ENCODE results near the gene FOXM1.

FOXM1 gene

DNA sequence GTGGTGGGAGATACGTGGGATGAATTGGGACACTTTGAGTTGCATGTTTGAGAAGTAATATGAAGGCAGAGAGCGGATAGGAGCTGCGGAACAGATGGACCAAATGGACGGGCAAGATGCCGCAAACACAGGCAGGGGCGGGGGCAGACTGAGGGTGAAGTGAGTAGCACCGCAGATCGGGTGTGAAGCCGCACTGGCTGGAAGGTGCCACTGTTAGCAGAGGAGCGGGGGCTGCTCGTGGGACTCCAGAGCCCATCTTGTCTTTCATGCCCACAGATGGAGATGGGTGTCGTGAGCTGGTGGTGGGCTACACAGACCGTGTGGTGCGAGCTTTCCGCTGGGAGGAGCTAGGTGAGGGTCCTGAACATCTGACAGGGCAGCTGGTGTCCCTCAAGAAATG is 57.2 kb downstream of the FOXM1 start:
- Histone ChIP-seq H3K79me2 (ENCODE audit: control insufficient read depth, insufficient read depth, low read length) (peaks cover 6% of the 10 kb centered on the region), H3K4me1 (ENCODE audit: control insufficient read depth, low read depth, low read length) (no peaks in the 10 kb centered on the region), H2BK5ac (ENCODE audit: low read length) (no peak overlapping the region), H3K4me2 (ENCODE audit: low read length) (no peak overlapping the region), H3K27ac (ENCODE audit: low read depth, low read length) (no peak overlapping the region), H3K36me3 (ENCODE audit: control insufficient read depth, insufficient read depth, low read length) (peaks cover 9% of the 10 kb centered on the region), H3K79me1 (ENCODE audit: low read length) (peaks cover 2% of the 10 kb centered on the region), H2AK5ac (ENCODE audit: low read length) (no peak overlapping the region), H4K8ac (ENCODE audit: low read depth, low read length) (no peak overlapping the region), H3K9ac (ENCODE audit: low read length) (no peak overlapping the region), H3K23ac (ENCODE audit: low read length) (no peak overlapping the region), H4K5ac (ENCODE audit: low read length) (no peak overlapping the region), H2BK15ac (replicated peaks; ENCODE audit: low read depth) (no peak overlapping the region), H2BK120ac (ENCODE audit: low read depth, low read length) (no peak overlapping the region), H3K4me3 (ENCODE audit: low read length) (no peak overlapping the region), H3K27me3 (ENCODE audit: insufficient read depth, low read length, poor library complexity) (no peaks in the 10 kb centered on the region), H3K56ac (ENCODE audit: low read length) (no peak overlapping the region), H3K4ac (ENCODE audit: low read depth, low read length) (no peak overlapping the region), H3K18ac (ENCODE audit: low read length) (no peak overlapping the region)
- no CpG with 5 or more reads among the region's 15 CpGs for WGBS (ENCODE audit: extremely low coverage, insufficient coverage, low lambda C conversion rate)
- no peak for DNase-seq

DNA sequence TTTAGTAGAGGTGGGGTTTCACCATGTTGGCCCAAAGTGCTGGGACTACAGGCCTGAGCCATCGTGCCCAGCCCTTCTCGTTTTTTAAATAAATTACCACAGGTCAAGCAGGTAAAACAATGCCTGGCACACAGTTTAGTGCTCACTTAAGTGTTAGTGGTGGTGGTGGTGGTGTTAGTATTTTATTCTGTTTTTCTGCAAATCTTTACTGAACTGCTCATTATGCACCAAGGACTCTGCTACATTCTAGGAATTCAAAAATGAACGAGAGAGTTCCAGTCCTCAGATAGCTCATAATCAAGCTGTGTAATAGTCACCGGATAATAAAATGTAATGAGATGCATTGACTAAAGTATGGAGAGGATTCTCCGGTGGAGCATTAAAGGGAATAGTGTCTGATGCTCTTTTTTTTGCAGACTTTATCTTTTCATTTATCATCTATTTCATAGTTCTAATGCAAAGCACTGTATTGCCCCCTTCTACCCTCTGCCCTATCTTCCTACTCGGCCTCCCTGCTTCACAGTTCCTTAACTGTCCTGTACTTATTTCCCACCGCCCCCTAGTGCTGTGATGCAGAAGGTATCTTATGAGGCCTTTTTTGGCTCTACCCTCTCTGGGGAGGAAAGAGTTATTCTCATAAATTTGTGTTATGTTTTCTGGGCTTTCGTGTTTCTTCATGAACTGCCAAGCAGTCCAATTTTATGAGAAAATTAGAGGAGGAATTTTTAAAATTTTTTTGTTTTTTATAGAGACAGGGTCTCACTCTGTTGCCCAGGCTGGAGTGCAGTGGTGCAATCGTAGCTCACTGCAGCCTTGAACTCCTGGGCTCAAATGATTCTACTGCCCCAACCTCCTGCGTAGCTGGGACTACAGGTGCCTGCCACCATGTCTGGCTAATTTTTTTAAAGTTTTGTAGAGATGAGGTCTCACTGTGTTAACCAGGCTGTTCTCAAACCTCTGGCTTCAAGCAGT is 63.5 kb downstream of the FOXM1 start:
- DNase-seq: peak; percentile 85
- peak overlapping the region; percentile 83 for H3K56ac ChIP-seq (ENCODE audit: low read length)
- H2AK5ac ChIP-seq (ENCODE audit: low read length): no peak overlapping the region
- no peak overlapping the region for H2BK120ac ChIP-seq (ENCODE audit: low read depth, low read length)
- H3K4me1 ChIP-seq (ENCODE audit: control insufficient read depth, low read depth, low read length): no peaks in the 10 kb centered on the region
- H4K8ac ChIP-seq (ENCODE audit: low read depth, low read length): no peak overlapping the region
- no peaks in the 10 kb centered on the region for H3K36me3 ChIP-seq (ENCODE audit: control insufficient read depth, insufficient read depth, low read length)
- H4K5ac ChIP-seq (ENCODE audit: low read length): no peak overlapping the region
- H3K79me2 ChIP-seq (ENCODE audit: control insufficient read depth, insufficient read depth, low read length): peaks cover 11% of the 10 kb centered on the region
- H3K79me1 ChIP-seq (ENCODE audit: low read length): peaks cover 2% of the 10 kb centered on the region
- H3K4me2 ChIP-seq (ENCODE audit: low read length): peak overlapping the region; percentile 58
- no peak overlapping the region for H2BK5ac ChIP-seq (ENCODE audit: low read length)
- WGBS (ENCODE audit: extremely low coverage, insufficient coverage, low lambda C conversion rate): no CpG with 5 or more reads among the region's 10 CpGs
- no peak overlapping the region for H3K23ac ChIP-seq (ENCODE audit: low read length)
- H3K18ac ChIP-seq (ENCODE audit: low read length): no peak overlapping the region
- H3K27ac ChIP-seq (ENCODE audit: low read depth, low read length): peak overlapping the region; percentile 40
- H3K27me3 ChIP-seq (ENCODE audit: insufficient read depth, low read length, poor library complexity): no peaks in the 10 kb centered on the region
- H3K4ac ChIP-seq (ENCODE audit: low read depth, low read length): no peak overlapping the region
- no peak overlapping the region for H2BK15ac ChIP-seq (replicated peaks; ENCODE audit: low read depth)
- peak overlapping the region; percentile 20 for H3K4me3 ChIP-seq (ENCODE audit: low read length)
- H3K9ac ChIP-seq (ENCODE audit: low read length): peak overlapping the region; percentile 95

DNA sequence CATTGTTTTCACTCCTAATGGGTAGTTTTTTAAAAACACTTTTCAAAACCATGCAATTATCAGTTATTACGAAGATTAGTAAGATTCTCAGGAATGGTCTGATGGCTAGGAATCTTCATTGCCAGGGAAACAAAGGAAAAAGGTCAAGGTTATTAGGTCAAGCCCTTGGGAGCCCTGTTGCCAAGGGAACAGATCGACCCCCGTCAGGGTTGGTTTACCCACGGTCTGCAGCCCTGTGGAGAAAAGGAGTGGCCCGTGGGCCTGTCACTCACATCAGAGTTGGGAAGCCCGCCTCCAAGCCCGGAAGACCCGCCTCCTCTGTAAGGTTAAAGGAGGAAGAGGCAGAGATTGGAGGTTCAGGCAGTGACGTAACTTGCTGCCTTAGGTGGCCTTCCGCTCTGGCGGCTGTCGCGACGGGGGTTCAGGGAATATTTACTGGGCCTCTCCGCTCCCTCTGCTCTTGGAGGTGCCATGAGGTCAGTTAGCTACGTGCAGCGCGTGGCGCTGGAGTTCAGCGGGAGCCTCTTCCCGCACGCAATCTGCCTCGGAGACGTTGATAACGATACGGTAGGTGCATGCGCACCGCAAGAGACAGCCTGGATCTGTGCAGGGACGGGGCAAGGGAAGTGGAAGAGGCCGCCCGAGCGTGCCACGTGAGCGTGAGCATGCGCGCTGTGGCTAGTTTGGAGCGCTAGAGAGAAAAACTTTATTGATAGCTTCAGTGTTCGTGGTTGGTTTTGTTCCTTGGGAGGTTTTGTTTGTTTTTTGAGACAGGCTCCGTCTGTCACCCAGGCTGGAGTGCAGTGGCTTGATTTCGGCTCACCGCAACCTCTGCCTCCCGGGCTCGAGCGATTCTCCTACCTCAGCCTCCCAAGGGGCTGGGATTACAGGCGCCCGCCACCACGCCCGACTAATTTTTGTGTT is 64.4 kb downstream of the FOXM1 start, which contains the start of gene ITFG2:
Gene ITFG2 (plus strand): TSS at position 379 of the 924 bp plus-strand sequence. CDS start 93 bp downstream, at position 472.
- no peaks in the 10 kb centered on the region for H3K27me3 ChIP-seq (ENCODE audit: insufficient read depth, low read length, poor library complexity)
- whole genome bisulfite sequencing (ENCODE audit: extremely low coverage, insufficient coverage, low lambda C conversion rate): no CpG with 5 or more reads among the region's 48 CpGs
- H3K18ac ChIP-seq (ENCODE audit: low read length): no peak within 1 kb of the TSS
- H3K79me2 ChIP-seq (ENCODE audit: control insufficient read depth, insufficient read depth, low read length): peaks cover 11% of the 10 kb centered on the region
- H2BK120ac ChIP-seq (ENCODE audit: low read depth, low read length): no peak within 1 kb of the TSS
- peak within 1 kb of the TSS; percentile 87 for H2BK5ac ChIP-seq (ENCODE audit: low read length)
- H2BK15ac ChIP-seq (replicated peaks; ENCODE audit: low read depth): no peak within 1 kb of the TSS
- peak within 1 kb of the TSS; percentile 58 for H3K4me2 ChIP-seq (ENCODE audit: low read length)
- DNase-seq: peak; percentile 100
- no peaks in the 10 kb centered on the region for H3K4me1 ChIP-seq (ENCODE audit: control insufficient read depth, low read depth, low read length)
- H3K27ac ChIP-seq (ENCODE audit: low read depth, low read length): peak within 1 kb of the TSS; percentile 80
- H3K79me1 ChIP-seq (ENCODE audit: low read length): peaks cover 2% of the 10 kb centered on the region
- H4K5ac ChIP-seq (ENCODE audit: low read length): no peak within 1 kb of the TSS
- peak within 1 kb of the TSS; percentile 99 for H3K56ac ChIP-seq (ENCODE audit: low read length)
- H3K36me3 ChIP-seq (ENCODE audit: control insufficient read depth, insufficient read depth, low read length): no peaks in the 10 kb centered on the region
- peak within 1 kb of the TSS; percentile 81 for H3K4me3 ChIP-seq (ENCODE audit: low read length)
- no peak within 1 kb of the TSS for H2AK5ac ChIP-seq (ENCODE audit: low read length)
- H4K8ac ChIP-seq (ENCODE audit: low read depth, low read length): no peak within 1 kb of the TSS
- peak within 1 kb of the TSS; percentile 95 for H3K9ac ChIP-seq (ENCODE audit: low read length)
- H3K23ac ChIP-seq (ENCODE audit: low read length): peak within 1 kb of the TSS; percentile 11
- peak within 1 kb of the TSS; percentile 70 for H3K4ac ChIP-seq (ENCODE audit: low read depth, low read length)

DNA sequence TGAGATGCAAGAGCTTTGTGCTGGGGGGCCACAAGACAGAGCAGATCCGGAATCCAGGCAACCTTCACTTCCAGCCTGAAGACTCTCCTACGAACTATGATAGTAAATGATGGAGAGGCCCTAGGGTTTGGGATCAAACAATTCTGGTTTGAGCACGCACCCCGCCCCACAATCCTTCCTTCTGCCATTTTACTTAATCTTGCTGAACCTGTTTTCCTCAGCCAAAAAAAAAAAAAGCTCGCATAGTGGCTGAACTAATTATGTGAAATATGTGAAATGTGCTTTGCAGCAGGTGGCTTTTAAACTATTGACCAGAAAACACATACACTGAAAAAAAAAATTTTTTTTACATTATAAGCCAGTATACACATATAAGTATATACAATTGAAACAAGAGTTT is 65.2 kb downstream of the FOXM1 start:
- Histone ChIP-seq H3K79me1 (ENCODE audit: low read length) (no peaks in the 10 kb centered on the region), H3K27me3 (ENCODE audit: insufficient read depth, low read length, poor library complexity) (no peaks in the 10 kb centered on the region), H3K4me3 (ENCODE audit: low read length) (no peak overlapping the region), H3K27ac (ENCODE audit: low read depth, low read length) (no peak overlapping the region), H3K79me2 (ENCODE audit: control insufficient read depth, insufficient read depth, low read length) (peaks cover 11% of the 10 kb centered on the region), H3K18ac (ENCODE audit: low read length) (no peak overlapping the region), H2BK15ac (replicated peaks; ENCODE audit: low read depth) (no peak overlapping the region), H3K9ac (ENCODE audit: low read length) (no peak overlapping the region), H2BK5ac (ENCODE audit: low read length) (no peak overlapping the region), H4K8ac (ENCODE audit: low read depth, low read length) (no peak overlapping the region), H3K56ac (ENCODE audit: low read length) (no peak overlapping the region), H3K4ac (ENCODE audit: low read depth, low read length) (no peak overlapping the region), H2AK5ac (ENCODE audit: low read length) (no peak overlapping the region), H3K36me3 (ENCODE audit: control insufficient read depth, insufficient read depth, low read length) (no peaks in the 10 kb centered on the region), H3K4me2 (ENCODE audit: low read length) (no peak overlapping the region), H3K23ac (ENCODE audit: low read length) (no peak overlapping the region), H2BK120ac (ENCODE audit: low read depth, low read length) (no peak overlapping the region), H4K5ac (ENCODE audit: low read length) (no peak overlapping the region), H3K4me1 (ENCODE audit: control insufficient read depth, low read depth, low read length) (no peaks in the 10 kb centered on the region)
- DNase-seq: no peak
- no CpG with 5 or more reads among the region's 5 CpGs for WGBS (ENCODE audit: extremely low coverage, insufficient coverage, low lambda C conversion rate)
